ENCODE measurements around the gene PHF20. TPM values are rescaled to one million over a fixed set of nuclear protein-coding genes. Genes with fewer than 3 reads are reported as not detected.
"Not testable (repeated sequence)": the region's sequence is repeated elsewhere in the genome, so short reads cannot be mapped to it uniquely, and the experiment has no call there.

The PHF20 gene
- polyA plus RNA-seq, 1 donor from 2014 or later = 49.2 TPM

GRCh38 chr20:35854713-35855348 is 83.0 kb downstream of the PHF20 start:
- no peak overlapping the region for H3K27ac ChIP-seq (ENCODE audit: low read length)
- TF ChIP-seq CTCF (IDR thresholded peaks at IDR 0.05; ENCODE audit: poor library complexity, severe bottlenecking) (no peak), MXI1 (conservative IDR thresholded peaks at IDR 0.05; ENCODE audit: poor library complexity, severe bottlenecking) (no peak), TAF1 (IDR thresholded peaks at IDR 0.05; ENCODE audit: low read depth) (no peak), EP300 (conservative IDR thresholded peaks at IDR 0.05; ENCODE audit: poor library complexity, severe bottlenecking) (no peak), POLR2AphosphoS5 (IDR thresholded peaks at IDR 0.05) (no peak), SMC3 (conservative IDR thresholded peaks at IDR 0.05; ENCODE audit: poor library complexity) (no peak), EZH2 (IDR thresholded peaks at IDR 0.05; ENCODE audit: borderline replicate concordance, insufficient read depth, low read length, poor library complexity, severe bottlenecking) (no peak), RAD21 (conservative IDR thresholded peaks at IDR 0.05) (no peak), REST (IDR thresholded peaks at IDR 0.05; ENCODE audit: borderline replicate concordance) (no peak)
- H3K9me3 ChIP-seq (ENCODE audit: low read length) = no peaks in the 10 kb centered on the region
- H3K9me2 ChIP-seq (ENCODE audit: insufficient read depth, low read length) = no peaks in the 10 kb centered on the region
- H3K4me2 ChIP-seq (ENCODE audit: low read length) = no peak overlapping the region
- no peaks in the 10 kb centered on the region for H3K27me3 ChIP-seq (ENCODE audit: insufficient read depth, low read depth, low read length)
- H3K36me3 ChIP-seq (ENCODE audit: insufficient read depth, low read length) = no peaks in the 10 kb centered on the region
- no peak overlapping the region for H3K4me3 ChIP-seq (ENCODE audit: low read length)
- H2AFZ ChIP-seq (ENCODE audit: low read depth, low read length) = no peak overlapping the region
- no peaks in the 10 kb centered on the region for H4K20me1 ChIP-seq (ENCODE audit: insufficient read depth)
- no peak overlapping the region for H3K9ac ChIP-seq (ENCODE audit: low read length)
- H3F3A ChIP-seq (ENCODE audit: insufficient read depth, low read length, poor library complexity, severe bottlenecking) = no peaks in the 10 kb centered on the region
- H3K79me2 ChIP-seq (replicated peaks; ENCODE audit: insufficient read depth, low read length) = no peaks in the 10 kb centered on the region

GRCh38 chr20:35855641-35856040 is 83.8 kb downstream of the PHF20 start:
- not testable (repeated sequence) for H3K9me3 ChIP-seq (ENCODE audit: low read length); H4K20me1 ChIP-seq (ENCODE audit: insufficient read depth); H3K4me3 ChIP-seq (ENCODE audit: low read length); H3K36me3 ChIP-seq (ENCODE audit: insufficient read depth, low read length); H3K4me2 ChIP-seq (ENCODE audit: low read length); H3K9me2 ChIP-seq (ENCODE audit: insufficient read depth, low read length); H3K27ac ChIP-seq (ENCODE audit: low read length); H3K79me2 ChIP-seq (replicated peaks; ENCODE audit: insufficient read depth, low read length); H3K9ac ChIP-seq (ENCODE audit: low read length); H3K27me3 ChIP-seq (ENCODE audit: insufficient read depth, low read depth, low read length); H2AFZ ChIP-seq (ENCODE audit: low read depth, low read length); H3F3A ChIP-seq (ENCODE audit: insufficient read depth, low read length, poor library complexity, severe bottlenecking)

GRCh38 chr20:35856866-35857265 is 85.1 kb downstream of the PHF20 start:
- Histone ChIP-seq H3K4me3 (ENCODE audit: low read length) (no peak overlapping the region), H3K9me3 (ENCODE audit: low read length) (no peaks in the 10 kb centered on the region), H3K9ac (ENCODE audit: low read length) (no peak overlapping the region), H3K79me2 (replicated peaks; ENCODE audit: insufficient read depth, low read length) (no peaks in the 10 kb centered on the region), H3K4me2 (ENCODE audit: low read length) (no peak overlapping the region), H3F3A (ENCODE audit: insufficient read depth, low read length, poor library complexity, severe bottlenecking) (no peaks in the 10 kb centered on the region), H3K36me3 (ENCODE audit: insufficient read depth, low read length) (no peaks in the 10 kb centered on the region), H3K27me3 (ENCODE audit: insufficient read depth, low read depth, low read length) (no peaks in the 10 kb centered on the region), H3K27ac (ENCODE audit: low read length) (no peak overlapping the region), H4K20me1 (ENCODE audit: insufficient read depth) (no peaks in the 10 kb centered on the region), H2AFZ (ENCODE audit: low read depth, low read length) (no peak overlapping the region), H3K9me2 (ENCODE audit: insufficient read depth, low read length) (no peaks in the 10 kb centered on the region)
- TF ChIP-seq MXI1 (conservative IDR thresholded peaks at IDR 0.05; ENCODE audit: poor library complexity, severe bottlenecking) = no peak
- no peak for TF ChIP-seq REST (IDR thresholded peaks at IDR 0.05; ENCODE audit: borderline replicate concordance)
- TF ChIP-seq TAF1 (IDR thresholded peaks at IDR 0.05; ENCODE audit: low read depth) = no peak
- no peak for TF ChIP-seq SMC3 (conservative IDR thresholded peaks at IDR 0.05; ENCODE audit: poor library complexity)
- TF ChIP-seq EZH2 (IDR thresholded peaks at IDR 0.05; ENCODE audit: borderline replicate concordance, insufficient read depth, low read length, poor library complexity, severe bottlenecking) = no peak
- no peak for TF ChIP-seq RAD21 (conservative IDR thresholded peaks at IDR 0.05)
- no peak for TF ChIP-seq POLR2AphosphoS5 (IDR thresholded peaks at IDR 0.05)
- TF ChIP-seq EP300 (conservative IDR thresholded peaks at IDR 0.05; ENCODE audit: poor library complexity, severe bottlenecking) = no peak
- no peak for TF ChIP-seq CTCF (IDR thresholded peaks at IDR 0.05; ENCODE audit: poor library complexity, severe bottlenecking)
